Measurements from ENCODE around the gene LRRC18. TPM values are rescaled to one million over a fixed set of nuclear protein-coding genes. Genes with fewer than 3 reads are reported as not detected.
A peak's percentile ranks its signal among the peaks of the same experiment; 100 is the strongest.

LRRC18 gene
- total and polyA plus RNA-seq, 2 of the 13 experiments (the other 11 are each of a cell fraction or from before 2014, with no cell fraction given) = not detected

GRCh38 chr10:48937796-48938195 lies 1.8 kb downstream of the LRRC18 start:
- no peak overlapping the region for H3K27ac ChIP-seq (ENCODE audit: extremely low read length, insufficient read depth, low read length)
- H3K79me2 ChIP-seq (ENCODE audit: insufficient read depth, low read length) = no peaks in the 10 kb centered on the region
- ATAC-seq (no peak), FAIRE-seq (no peak), DNase-seq (ENCODE audit: low spot score) (no peak)
- in situ Hi-C loops (cut with HindIII; ENCODE audit: extremely low pct_ligation_motif_present, low pct_unique_long_range_greater_than_20kb) = no loop called here
- POLR2A ChIA-PET = no interaction called here
- CTCF ChIA-PET (ENCODE audit: low intra/inter-chr PET ratio, low total read pairs) = no interaction called here
- TF ChIP-seq SNAPC4 (CRISPR knock-in tag; IDR thresholded peaks at IDR 0.05) = no peak
- TF ChIP-seq CCDC6 (CRISPR knock-in tag; IDR thresholded peaks at IDR 0.05) = no peak
- TF ChIP-seq ZNF296 (CRISPR knock-in tag; conservative IDR thresholded peaks at IDR 0.05) = no peak
- BruUV-seq (replicated peaks) = no TSS peak
- H3K4me3 ChIP-seq (replicated peaks in 1 of 3; ENCODE audit: insufficient read depth in 1 of 3, low read depth in 2 of 3, low read length in 3 of 3) = no peak overlapping the region
- no peak overlapping the region for H2AFZ ChIP-seq (ENCODE audit: low read length)
- H3K36me3 ChIP-seq (replicated peaks in 1 of 2; ENCODE audit: control insufficient read depth in 1 of 2, insufficient read depth in 2 of 2, low read length in 2 of 2) = no peaks in the 10 kb centered on the region
- no peaks in the 10 kb centered on the region for H3K4me1 ChIP-seq (ENCODE audit: insufficient read depth, low read length)
- intact Hi-C loops (cut with micrococcal nuclease; ENCODE audit: unreplicated experiment) = no loop called here
- no peaks in the 10 kb centered on the region for H4K20me1 ChIP-seq (ENCODE audit: insufficient read depth, low read length)
- H3K9ac ChIP-seq (ENCODE audit: insufficient read depth, low read depth, low read length) = no peak overlapping the region
- 45% methylated on average over 3 of the region's 3 CpGs for WGBS (ENCODE audit: low lambda C conversion rate)
- peaks cover 4 to 24% of the 10 kb centered on the region in 2 experiments; a peak in 3 of 5 replicates for H3K27me3 ChIP-seq (ENCODE audit: control insufficient read depth in 1 of 2, insufficient read depth in 2 of 2, low read length in 2 of 2)
- no peak overlapping the region for H3K4me2 ChIP-seq (ENCODE audit: low read depth, low read length)
- H3K9me3 ChIP-seq (ENCODE audit: low read length) = no peaks in the 10 kb centered on the region

- Histone ChIP-seq H3K4me3 (replicated peaks in 1 of 3; ENCODE audit: insufficient read depth in 1 of 3, low read depth in 2 of 3, low read length in 3 of 3) (no peak overlapping the region), H3K4me1 (ENCODE audit: insufficient read depth, low read length) (no peaks in the 10 kb centered on the region), H3K9me3 (ENCODE audit: low read length) (no peaks in the 10 kb centered on the region), H3K79me2 (ENCODE audit: insufficient read depth, low read length) (no peaks in the 10 kb centered on the region), H3K36me3 (replicated peaks in 1 of 2; ENCODE audit: control insufficient read depth in 1 of 2, insufficient read depth in 2 of 2, low read length in 2 of 2) (no peaks in the 10 kb centered on the region), H3K9ac (ENCODE audit: insufficient read depth, low read depth, low read length) (no peak overlapping the region), H4K20me1 (ENCODE audit: insufficient read depth, low read length) (no peaks in the 10 kb centered on the region), H3K27ac (ENCODE audit: extremely low read length, insufficient read depth, low read length) (no peak overlapping the region), H3K4me2 (ENCODE audit: low read depth, low read length) (no peak overlapping the region), H2AFZ (ENCODE audit: low read length) (no peak overlapping the region), H3K27me3 (ENCODE audit: control insufficient read depth in 1 of 2, insufficient read depth in 2 of 2, low read length in 2 of 2) (peaks cover 4 to 18% of the 10 kb centered on the region in 2 experiments; a peak in 3 of 5 replicates)
- ChIA-PET POLR2A (no interaction called here), CTCF (ENCODE audit: low intra/inter-chr PET ratio, low total read pairs) (no interaction called here)
- FAIRE-seq = no peak
- BruUV-seq (replicated peaks) = no TSS peak
- no peak for DNase-seq (ENCODE audit: low spot score)
- no peak for ATAC-seq
- intact Hi-C loops (cut with micrococcal nuclease; ENCODE audit: unreplicated experiment) (no loop called here), in situ Hi-C loops (cut with HindIII; ENCODE audit: extremely low pct_ligation_motif_present, low pct_unique_long_range_greater_than_20kb) (no loop called here)
- no peak for TF ChIP-seq GZF1 (CRISPR knock-in tag; IDR thresholded peaks at IDR 0.05)
- TF ChIP-seq HOXA7 (CRISPR knock-in tag; IDR thresholded peaks at IDR 0.05) = no peak
- TF ChIP-seq MAFK (conservative IDR thresholded peaks at IDR 0.05 in 1 of 2, IDR thresholded peaks at IDR 0.05 in 1 of 2; ENCODE audit: low read length in 2 of 2) = 0 out of 4 replicates have a peak, but pooled peaks of 1 of the 2 experiments have one; percentile 21
- no peak for TF ChIP-seq ZNF12 (CRISPR knock-in tag; IDR thresholded peaks at IDR 0.05)
- no peak for TF ChIP-seq ZNF430 (CRISPR knock-in tag; IDR thresholded peaks at IDR 0.05)
- TF ChIP-seq ARID5B (CRISPR knock-in tag; IDR thresholded peaks at IDR 0.05) = no peak
- TF ChIP-seq SCMH1 (CRISPR knock-in tag; IDR thresholded peaks at IDR 0.05; ENCODE audit: borderline replicate concordance) = no peak
Measured at GRCh38 chr10:48935577-48935976, 4.1 kb downstream of the LRRC18 start.
